Limb (tissue), 2 donors: ENCODE results near the gene DLGAP1.

Experiments used
- DNase-seq, 2 donors: peaks; one replicate each; pipeline ENCODE4 v3.0.0-alpha.2; 2016; ENCODE audit errors: extremely low spot score in 2 of 2

Gene DLGAP1

GRCh38 chr18:3726238-3726951 lies 728.7 kb downstream of the DLGAP1 start:
- no peak for DNase-seq

GRCh38 chr18:3725115-3725514 lies 730.0 kb downstream of the DLGAP1 start:
- no peak for DNase-seq

- no peak for DNase-seq
These were observed 731.6 kb downstream of the DLGAP1 start for GRCh38 chr18:3723554-3723953.

GRCh38 chr18:3722649-3723433 lies 732.3 kb downstream of the DLGAP1 start:
- DNase-seq = no peak

- no peak for DNase-seq
These were observed 733.1 kb downstream of the DLGAP1 start for GRCh38 chr18:3721771-3722648.

- no peak for DNase-seq
These were observed 734.1 kb downstream of the DLGAP1 start for GRCh38 chr18:3720818-3721545.

GRCh38 chr18:3720159-3720558 lies 734.9 kb downstream of the DLGAP1 start:
- DNase-seq = no peak

GRCh38 chr18:3717376-3718025 lies 737.6 kb downstream of the DLGAP1 start:
- DNase-seq = no peak

GRCh38 chr18:3716116-3716660 lies 738.9 kb downstream of the DLGAP1 start:
- DNase-seq = no peak

- DNase-seq = no peak
These were observed 739.7 kb downstream of the DLGAP1 start for GRCh38 chr18:3715231-3716080.

GRCh38 chr18:3713708-3714107 lies 741.4 kb downstream of the DLGAP1 start:
- DNase-seq = no peak

GRCh38 chr18:3713166-3713565 lies 741.9 kb downstream of the DLGAP1 start:
- no peak for DNase-seq

- DNase-seq = no peak
These were observed 742.6 kb downstream of the DLGAP1 start for GRCh38 chr18:3712491-3712890.

GRCh38 chr18:3710712-3711301 lies 744.3 kb downstream of the DLGAP1 start:
- no peak for DNase-seq

- no peak for DNase-seq
These were observed 745.9 kb downstream of the DLGAP1 start for GRCh38 chr18:3709205-3709604.

GRCh38 chr18:3706279-3707097 lies 748.6 kb downstream of the DLGAP1 start:
- no peak for DNase-seq

- DNase-seq = no peak
These were observed 750.4 kb downstream of the DLGAP1 start for GRCh38 chr18:3704556-3705344.
